Right cardiac atrium (tissue), 5 donors: ENCODE results near the gene BHLHA15. TPM values are rescaled to one million over a fixed set of nuclear protein-coding genes. Genes with fewer than 3 reads are reported as not detected.

Experiments
- ATAC-seq, 2 donors: fragments of 200-7000 bp; cut with Tn5 transposase; one replicate each; pipeline versions ENCODE4 v1.8.0 to v1.9.1; 2020; ENCODE audit warnings: moderate library complexity in 2 of 2, mild to moderate bottlenecking in 1 of 2
- DNase-seq, 3 donors: peaks; one replicate each; pipeline ENCODE4 v3.0.0-alpha.2; 2020
- H3K27ac ChIP-seq: one replicate; pipeline ENCODE4 v1.5.1; 2013; ENCODE audit warnings: mild to moderate bottlenecking, low read length, control low read depth, moderate library complexity
- H3K27me3 ChIP-seq: one replicate; pipeline ENCODE4 v1.6.1; 2013; ENCODE audit not compliant: control insufficient read depth, insufficient read depth
- H3K4me1 ChIP-seq: one replicate; pipeline ENCODE4 v1.6.1; 2013; ENCODE audit warnings: low read length; ENCODE audit not compliant: control insufficient read depth, insufficient read depth
- H3K4me3 ChIP-seq: one replicate; pipeline ENCODE4 v1.5.1; 2013; ENCODE audit warnings: low read length, control low read depth
- H3K9me3 ChIP-seq: one replicate; pipeline ENCODE4 v1.6.1; 2013; ENCODE audit warnings: low read length; ENCODE audit not compliant: control insufficient read depth
- WGBS: extraction: QIAGEN DNeasy Blood & Tissue Kit; methylation state at CpG from one replicate; pipeline ENCODE4 v1.1.7; 2013; 5-methylcytosine and 5-hydroxymethylcytosine counted together
- intact Hi-C, 4 donors: fragments of 100-400 bp; cut with DNase I; formaldehyde crosslinking; loops; one replicate each; pipeline versions ENCODE4 v1.11.0 to v1.14.0; 2022 to 2023
- polyA plus RNA-seq: library from polyadenylated mRNA; stranded (reverse); fragments of 200-250 nt; gene quantifications from one replicate; pipeline ENCODE4 v1.2.3, GENCODE V29; 2013
- total RNA-seq, 4 donors: library from RNA; stranded (reverse); fragmentation: NEBNext Ultra II Directional; extraction: Animal tissue kit (Norgen Biotek cat#: 25700); gene quantifications; one replicate each; pipeline ENCODE4 v1.2.1, GENCODE V29; 2021
- donor health status: healthy with polysubstance abuse.
- donor health status: DM: no; HTN: yes; CAD: no.
- donor health status: DM: no; HTN: no; CAD: no.
- donor health status: DM: no; HTN: yes; CAD: no; lungs with severe emphysema.
- donor health status: DM: yes; HTN: yes; CAD: no.

Gene BHLHA15
- total and polyA plus RNA-seq, 5 donors: 0.53 to 0.57 TPM; not detected in 3

GRCh38 chr7:98187138-98187502 is 24.1 kb upstream of the BHLHA15 start:
- H3K27me3 ChIP-seq: no peaks in the 10 kb centered on the region
- no peak overlapping the region for H3K27ac ChIP-seq
- no peaks in the 10 kb centered on the region for H3K9me3 ChIP-seq
- ATAC-seq: no peak
- H3K4me3 ChIP-seq: no peak overlapping the region
- WGBS: 33% methylated on average over 1 of the region's 1 CpG
- H3K4me1 ChIP-seq: no peaks in the 10 kb centered on the region
- no peak for DNase-seq
- intact Hi-C loops: no loop called here

GRCh38 chr7:98189559-98189958 is 21.7 kb upstream of the BHLHA15 start:
- intact Hi-C loops: no loop called here
- ATAC-seq: no peak
- no peak overlapping the region for H3K4me3 ChIP-seq
- no peak overlapping the region for H3K27ac ChIP-seq
- H3K27me3 ChIP-seq: no peaks in the 10 kb centered on the region
- H3K9me3 ChIP-seq: no peaks in the 10 kb centered on the region
- H3K4me1 ChIP-seq: no peaks in the 10 kb centered on the region
- no peak for DNase-seq
- 93% methylated on average over 11 of the region's 11 CpGs for WGBS

GRCh38 chr7:98191668-98192431 is 19.4 kb upstream of the BHLHA15 start:
- ATAC-seq (no peak), DNase-seq (no peak)
- no peaks in the 10 kb centered on the region for H3K4me1 ChIP-seq
- intact Hi-C loops: no loop called here
- no peaks in the 10 kb centered on the region for H3K27me3 ChIP-seq
- no peak overlapping the region for H3K27ac ChIP-seq
- WGBS: 95% methylated on average over 32 of the region's 32 CpGs
- H3K4me3 ChIP-seq: no peak overlapping the region
- H3K9me3 ChIP-seq: no peaks in the 10 kb centered on the region

- Histone ChIP-seq H3K4me1 (no peaks in the 10 kb centered on the region), H3K27ac (no peak overlapping the region), H3K4me3 (no peak overlapping the region), H3K9me3 (no peaks in the 10 kb centered on the region), H3K27me3 (no peaks in the 10 kb centered on the region)
- DNase-seq: no peak
- intact Hi-C loops: no loop called here
- 88% methylated on average over 22 of the region's 22 CpGs for WGBS
- ATAC-seq: no peak
These were observed 18.3 kb upstream of the BHLHA15 start for GRCh38 chr7:98192781-98193457.

GRCh38 chr7:98193474-98194180 is 17.6 kb upstream of the BHLHA15 start:
- ATAC-seq (no peak), DNase-seq (no peak)

GRCh38 chr7:98194186-98194585 is 17.1 kb upstream of the BHLHA15 start:
- Histone ChIP-seq H3K27ac (no peak overlapping the region), H3K27me3 (no peaks in the 10 kb centered on the region), H3K9me3 (no peaks in the 10 kb centered on the region), H3K4me3 (no peak overlapping the region), H3K4me1 (no peaks in the 10 kb centered on the region)
- intact Hi-C loops: no loop called here
- ATAC-seq (no peak), DNase-seq (no peak)
- 97% methylated on average over 28 of the region's 28 CpGs for WGBS

More at GRCh38 chr7:98193474-98194180, 17.6 kb upstream of the BHLHA15 start:
- Histone ChIP-seq H3K27me3 (no peaks in the 10 kb centered on the region), H3K4me3 (no peak overlapping the region), H3K9me3 (no peaks in the 10 kb centered on the region), H3K4me1 (no peaks in the 10 kb centered on the region), H3K27ac (no peak overlapping the region)
- intact Hi-C loops: no loop called here
- WGBS: 96% methylated on average over 37 of the region's 37 CpGs

- Histone ChIP-seq H3K9me3 (no peaks in the 10 kb centered on the region), H3K27ac (no peak overlapping the region), H3K4me1 (no peaks in the 10 kb centered on the region), H3K4me3 (no peak overlapping the region), H3K27me3 (no peaks in the 10 kb centered on the region)
- intact Hi-C loops: no loop called here
- no peak for ATAC-seq
- DNase-seq: no peak
- WGBS: 94% methylated on average over 8 of the region's 8 CpGs
These were observed 16.4 kb upstream of the BHLHA15 start for GRCh38 chr7:98194672-98195457.

GRCh38 chr7:98196706-98197605 is 14.3 kb upstream of the BHLHA15 start:
- WGBS: 90% methylated on average over 16 of the region's 16 CpGs
- DNase-seq: peak in 1 of 3 donors; percentile 9

GRCh38 chr7:98199131-98199530 is 12.1 kb upstream of the BHLHA15 start:
- no peaks in the 10 kb centered on the region for H3K27me3 ChIP-seq
- intact Hi-C loops: no loop called here
- H3K4me3 ChIP-seq: no peak overlapping the region
- H3K9me3 ChIP-seq: no peaks in the 10 kb centered on the region
- H3K4me1 ChIP-seq: no peaks in the 10 kb centered on the region
- DNase-seq (no peak), ATAC-seq (no peak)
- WGBS: 97% methylated on average over 5 of the region's 5 CpGs
- H3K27ac ChIP-seq: no peak overlapping the region

More at GRCh38 chr7:98196706-98197605, 14.3 kb upstream of the BHLHA15 start:
- no peaks in the 10 kb centered on the region for H3K4me1 ChIP-seq
- H3K4me3 ChIP-seq: no peak overlapping the region
- intact Hi-C loops: no loop called here
- H3K27ac ChIP-seq: no peak overlapping the region
- ATAC-seq: peak; percentile 22 to 32
- H3K27me3 ChIP-seq: no peaks in the 10 kb centered on the region
- no peaks in the 10 kb centered on the region for H3K9me3 ChIP-seq

GRCh38 chr7:98200364-98200763 is 10.9 kb upstream of the BHLHA15 start:
- H3K4me1 ChIP-seq: no peaks in the 10 kb centered on the region
- 90% methylated on average over 6 of the region's 6 CpGs for WGBS
- no peak for ATAC-seq
- no peaks in the 10 kb centered on the region for H3K9me3 ChIP-seq
- intact Hi-C loops: no loop called here
- DNase-seq: no peak
- H3K27ac ChIP-seq: no peak overlapping the region
- no peak overlapping the region for H3K4me3 ChIP-seq
- H3K27me3 ChIP-seq: no peaks in the 10 kb centered on the region
